ENCODE results near the gene RBMS3.

- TF ChIP-seq CTCF (conservative IDR thresholded peaks at IDR 0.05 in 1 of 2, IDR thresholded peaks at IDR 0.05 in 1 of 2; ENCODE audit: low read depth in 1 of 2, low read length in 2 of 2) (no peak), EZH2 (IDR thresholded peaks at IDR 0.05; ENCODE audit: low read length, missing control alignments) (no peak)
These were observed 148 bp downstream of the RBMS3 start for GRCh38 chr3:29281094-29281343.
